BE2C (cell line): Measurements from ENCODE around the gene KLF18. TPM values are rescaled to one million over a fixed set of nuclear protein-coding genes. Genes with fewer than 3 reads are reported as not detected.

Experiments
- DNase-seq: peaks from one replicate; pipeline ENCODE4 v3.0.0-alpha.2; 2020
- H3K27me3 ChIP-seq: fragments of 250-450 bp; sonication (Bioruptor Pico); 2 replicates; pipeline ENCODE4 v1.5.1; 2020; ENCODE audit warnings: mild to moderate bottlenecking
- H3K36me3 ChIP-seq: fragments of 250-450 bp; sonication (Bioruptor Pico); 2 replicates; pipeline ENCODE4 v1.5.1; 2020; ENCODE audit warnings: mild to moderate bottlenecking
- H3K4me1 ChIP-seq: fragments of 250-450 bp; sonication (Bioruptor Pico); 2 replicates; pipeline ENCODE4 v1.5.1; 2020
- H3K4me3 ChIP-seq: 2 replicates; pipeline ENCODE4 v1.5.1; 2011; ENCODE audit warnings: low read depth, low read length
- H3K9me3 ChIP-seq: fragments of 250-450 bp; sonication (Bioruptor Pico); 2 replicates; pipeline ENCODE4 v1.5.1; 2020
- CTCF ChIP-seq: IDR thresholded peaks from 2 replicates; pipeline ENCODE4 v1.5.1; 2012; ENCODE audit warnings: mild to moderate bottlenecking, low read depth, low read length
- polyA plus RNA-seq: library from polyadenylated mRNA; unstranded; fragments of >200 nt; gene quantifications from one replicate; pipeline ENCODE4 v1.2.1, GENCODE V29; 2012; ENCODE audit warnings: low read depth, missing spikeins; ENCODE audit not compliant: insufficient read length, insufficient read depth

The KLF18 gene
- not detected for polyA plus RNA-seq

GRCh38 chr1:44141531-44141930, at the start of gene KLF18:
TSS of gene KLF18 (minus strand) at chr1:44141631. CDS start at chr1:44141631, 0 bp downstream.
- Histone ChIP-seq H3K36me3 (no peaks in the 10 kb centered on the region), H3K4me1 (no peaks in the 10 kb centered on the region), H3K27me3 (no peaks in the 10 kb centered on the region), H3K4me3 (no peak within 1 kb of the TSS), H3K9me3 (no peaks in the 10 kb centered on the region)
- no peak for DNase-seq
- no peak for TF ChIP-seq CTCF

- H3K9me3 ChIP-seq: no peaks in the 10 kb centered on the region
- H3K27me3 ChIP-seq: no peaks in the 10 kb centered on the region
- no peaks in the 10 kb centered on the region for H3K36me3 ChIP-seq
- no peak for DNase-seq
- no peak for TF ChIP-seq CTCF
- H3K4me1 ChIP-seq: no peaks in the 10 kb centered on the region
- no peak overlapping the region for H3K4me3 ChIP-seq
These were observed 33.2 kb upstream of the KLF18 start for GRCh38 chr1:44174630-44175029.

- TF ChIP-seq CTCF: no peak
- H3K36me3 ChIP-seq: no peaks in the 10 kb centered on the region
- H3K9me3 ChIP-seq: no peaks in the 10 kb centered on the region
- no peak for DNase-seq
- no peaks in the 10 kb centered on the region for H3K4me1 ChIP-seq
- H3K4me3 ChIP-seq: no peak overlapping the region
- no peaks in the 10 kb centered on the region for H3K27me3 ChIP-seq
These were observed 28.9 kb upstream of the KLF18 start for GRCh38 chr1:44170281-44170823.

GRCh38 chr1:44168520-44169098, 27.2 kb upstream of the KLF18 start:
- Histone ChIP-seq H3K4me3 (no peak overlapping the region), H3K4me1 (no peaks in the 10 kb centered on the region), H3K36me3 (no peaks in the 10 kb centered on the region), H3K27me3 (no peaks in the 10 kb centered on the region), H3K9me3 (no peaks in the 10 kb centered on the region)
- DNase-seq: no peak
- no peak for TF ChIP-seq CTCF

GRCh38 chr1:44161546-44161945, 20.1 kb upstream of the KLF18 start:
- Histone ChIP-seq H3K4me3 (no peak overlapping the region), H3K27me3 (no peaks in the 10 kb centered on the region), H3K9me3 (no peaks in the 10 kb centered on the region), H3K4me1 (no peaks in the 10 kb centered on the region), H3K36me3 (no peaks in the 10 kb centered on the region)
- TF ChIP-seq CTCF: no peak
- no peak for DNase-seq

- Histone ChIP-seq H3K4me1 (no peaks in the 10 kb centered on the region), H3K4me3 (no peak overlapping the region), H3K9me3 (no peaks in the 10 kb centered on the region), H3K36me3 (no peaks in the 10 kb centered on the region), H3K27me3 (no peaks in the 10 kb centered on the region)
- no peak for DNase-seq
- no peak for TF ChIP-seq CTCF
These were observed 17.4 kb upstream of the KLF18 start for GRCh38 chr1:44158871-44159270.
